NT2/D1 (cell line): ENCODE data around the gene PAXX.

Source experiments
- YY1 ChIP-seq: IDR thresholded peaks from 2 replicates; pipeline ENCODE4 v1.6.1; 2011; ENCODE audit not compliant: insufficient read length, insufficient read depth
- ZNF274 ChIP-seq: IDR thresholded peaks from 2 replicates; pipeline ENCODE4 v1.6.1; 2011; ENCODE audit warnings: mild to moderate bottlenecking, low read depth, low read length

DNA sequence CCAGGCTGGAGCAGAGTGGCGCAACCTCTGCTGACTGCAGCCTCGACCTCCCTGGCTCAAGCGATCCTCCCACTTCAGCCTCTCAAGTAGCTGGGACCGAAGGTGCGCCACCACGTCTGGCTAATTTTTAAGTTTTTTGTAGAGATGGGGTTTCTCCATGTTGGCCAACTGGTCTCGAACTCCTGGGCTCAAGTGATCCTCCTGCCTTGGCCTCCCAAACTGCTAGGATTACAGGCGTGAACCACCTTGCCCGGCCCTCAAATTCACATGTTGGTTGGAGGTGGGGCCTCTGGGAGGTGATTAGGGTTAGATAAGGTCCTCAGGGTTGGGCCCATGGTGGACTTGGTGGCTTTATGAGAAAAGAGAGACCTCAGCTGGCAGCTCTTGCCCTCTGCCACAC, 30.1 kb upstream of the PAXX start:
- no peak for TF ChIP-seq YY1
- no peak for TF ChIP-seq ZNF274
